ENCODE measurements around the gene UBE2E1. TPM values are rescaled to one million over a fixed set of nuclear protein-coding genes. Genes with fewer than 3 reads are reported as not detected.

Gene UBE2E1
- total and polyA plus RNA-seq, 2 donors from 2014 or later, result 69.1 to 83.2 TPM

DNA sequence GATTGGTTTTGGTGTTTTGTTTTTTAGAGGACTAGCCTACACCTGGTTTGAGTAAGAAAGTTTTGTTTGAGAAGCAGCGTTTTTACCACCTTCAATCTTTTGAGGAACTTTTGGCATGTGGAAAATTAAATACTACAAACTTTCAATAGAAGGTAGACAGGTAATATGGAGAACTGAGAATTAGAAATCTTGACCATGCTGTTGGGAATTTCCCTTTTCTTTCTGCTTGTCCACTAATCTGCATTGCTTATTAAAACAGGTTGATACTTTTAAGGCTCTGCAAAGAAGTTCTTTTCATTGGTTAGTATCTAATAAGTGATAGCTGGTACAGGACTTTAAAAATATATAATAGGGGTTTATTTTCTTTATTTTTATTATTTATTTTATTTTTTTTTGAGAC is 31.9 kb downstream of the UBE2E1 start:
- Histone ChIP-seq H3K4me1 (ENCODE audit: control insufficient read depth in 2 of 3, insufficient read depth in 2 of 3, low read depth in 1 of 3, low read length in 3 of 3) (peaks cover 0 to 3% (median 0%) of the 10 kb centered on the region in 3 donors), H3K9ac (ENCODE audit: low read length in 3 of 3) (no peak overlapping the region), H3K4me3 (ENCODE audit: low read length in 3 of 3) (no peak overlapping the region), H3K27me3 (ENCODE audit: control insufficient read depth, insufficient read depth, low read length) (no peaks in the 10 kb centered on the region), H3K27ac (ENCODE audit: low read depth in 2 of 2, low read length in 2 of 2) (no peak overlapping the region), H3K36me3 (ENCODE audit: control insufficient read depth in 2 of 3, insufficient read depth in 3 of 3, low read length in 3 of 3) (no peaks in the 10 kb centered on the region), H3K9me3 (ENCODE audit: control insufficient read depth in 2 of 3, insufficient read depth in 1 of 3, low read length in 3 of 3) (no peaks in the 10 kb centered on the region)
- no peak for DNase-seq
- intact Hi-C loops (cut with DNase I), result no loop called here
- no peak for FAIRE-seq
- TF ChIP-seq, protein P1, sequence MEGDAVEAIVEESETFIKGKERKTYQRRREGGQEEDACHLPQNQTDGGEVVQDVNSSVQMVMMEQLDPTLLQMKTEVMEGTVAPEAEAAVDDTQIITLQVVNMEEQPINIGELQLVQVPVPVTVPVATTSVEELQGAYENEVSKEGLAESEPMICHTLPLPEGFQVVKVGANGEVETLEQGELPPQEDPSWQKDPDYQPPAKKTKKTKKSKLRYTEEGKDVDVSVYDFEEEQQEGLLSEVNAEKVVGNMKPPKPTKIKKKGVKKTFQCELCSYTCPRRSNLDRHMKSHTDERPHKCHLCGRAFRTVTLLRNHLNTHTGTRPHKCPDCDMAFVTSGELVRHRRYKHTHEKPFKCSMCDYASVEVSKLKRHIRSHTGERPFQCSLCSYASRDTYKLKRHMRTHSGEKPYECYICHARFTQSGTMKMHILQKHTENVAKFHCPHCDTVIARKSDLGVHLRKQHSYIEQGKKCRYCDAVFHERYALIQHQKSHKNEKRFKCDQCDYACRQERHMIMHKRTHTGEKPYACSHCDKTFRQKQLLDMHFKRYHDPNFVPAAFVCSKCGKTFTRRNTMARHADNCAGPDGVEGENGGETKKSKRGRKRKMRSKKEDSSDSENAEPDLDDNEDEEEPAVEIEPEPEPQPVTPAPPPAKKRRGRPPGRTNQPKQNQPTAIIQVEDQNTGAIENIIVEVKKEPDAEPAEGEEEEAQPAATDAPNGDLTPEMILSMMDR (IDR thresholded peaks at IDR 0.05; ENCODE audit: borderline replicate concordance, extremely low read depth, insufficient read depth), result no peak

DNA sequence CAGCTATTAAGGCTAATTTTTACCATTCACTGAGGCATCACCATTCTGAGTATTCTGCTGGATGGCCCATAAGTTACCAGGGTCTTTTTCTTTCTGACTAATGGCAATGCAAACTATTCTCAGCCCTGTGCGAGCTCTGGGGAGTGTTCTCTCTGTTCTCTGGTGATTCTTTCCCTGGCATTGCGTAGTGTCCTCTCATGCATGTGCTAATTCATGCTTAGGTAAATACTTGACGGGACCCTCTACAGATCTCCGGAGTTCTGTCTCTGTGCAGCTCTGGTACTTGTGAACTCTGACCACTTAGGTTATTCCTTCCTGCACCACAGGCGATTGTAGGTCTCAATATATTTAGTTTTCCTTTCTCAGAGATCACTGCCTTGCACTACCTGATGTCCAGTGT is 34.8 kb downstream of the UBE2E1 start:
- intact Hi-C loops (cut with DNase I), result no loop called here
- DNase-seq (peak in 1 of 5 donors; percentile 11), FAIRE-seq (no peak)
- Histone ChIP-seq H3K27ac (ENCODE audit: low read depth in 2 of 2, low read length in 2 of 2) (no peak overlapping the region), H3K27me3 (ENCODE audit: control insufficient read depth, insufficient read depth, low read length) (no peaks in the 10 kb centered on the region), H3K9me3 (ENCODE audit: control insufficient read depth in 2 of 3, insufficient read depth in 1 of 3, low read length in 3 of 3) (no peaks in the 10 kb centered on the region), H3K4me3 (ENCODE audit: low read length in 3 of 3) (no peak overlapping the region), H3K9ac (ENCODE audit: low read length in 3 of 3) (no peak overlapping the region), H3K36me3 (ENCODE audit: control insufficient read depth in 2 of 3, insufficient read depth in 3 of 3, low read length in 3 of 3) (no peaks in the 10 kb centered on the region), H3K4me1 (ENCODE audit: control insufficient read depth in 2 of 3, insufficient read depth in 2 of 3, low read depth in 1 of 3, low read length in 3 of 3) (no peaks in the 10 kb centered on the region)
- TF ChIP-seq, protein P1 (IDR thresholded peaks at IDR 0.05; ENCODE audit: borderline replicate concordance, extremely low read depth, insufficient read depth), result no peak

DNA sequence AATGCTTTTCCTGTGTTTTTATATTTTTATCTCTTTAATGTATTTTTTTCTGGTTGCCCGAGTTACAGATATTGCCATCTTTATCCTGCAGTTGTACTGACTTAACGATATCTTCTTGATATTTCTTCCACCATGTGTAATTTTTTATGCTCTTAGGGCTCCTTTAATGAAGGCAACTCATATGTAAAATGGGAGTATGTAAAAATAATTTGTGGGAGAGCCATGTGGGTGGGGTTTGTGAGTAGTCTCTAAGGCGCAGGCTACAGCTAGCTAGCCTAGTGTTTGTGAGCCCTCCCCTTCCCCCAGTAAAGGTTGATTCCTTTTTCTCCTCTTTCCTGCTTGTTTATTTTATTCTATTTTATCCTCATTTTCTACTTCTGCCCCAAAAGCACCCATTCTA is 38.1 kb downstream of the UBE2E1 start:
- intact Hi-C loops (cut with DNase I), result no loop called here
- H3K9me3 ChIP-seq (ENCODE audit: control insufficient read depth in 2 of 3, insufficient read depth in 1 of 3, low read length in 3 of 3), result no peaks in the 10 kb centered on the region
- TF ChIP-seq, protein P1 (IDR thresholded peaks at IDR 0.05; ENCODE audit: borderline replicate concordance, extremely low read depth, insufficient read depth), result no peak
- H3K36me3 ChIP-seq (ENCODE audit: control insufficient read depth in 2 of 3, insufficient read depth in 3 of 3, low read length in 3 of 3), result no peaks in the 10 kb centered on the region
- H3K9ac ChIP-seq (ENCODE audit: low read length in 3 of 3), result no peak overlapping the region
- H3K4me1 ChIP-seq (ENCODE audit: control insufficient read depth in 2 of 3, insufficient read depth in 2 of 3, low read depth in 1 of 3, low read length in 3 of 3), result no peaks in the 10 kb centered on the region
- no peak for FAIRE-seq
- DNase-seq, result no peak
- no peaks in the 10 kb centered on the region for H3K27me3 ChIP-seq (ENCODE audit: control insufficient read depth, insufficient read depth, low read length)
- no peak overlapping the region for H3K27ac ChIP-seq (ENCODE audit: low read depth in 2 of 2, low read length in 2 of 2)
- H3K4me3 ChIP-seq (ENCODE audit: low read length in 3 of 3), result no peak overlapping the region

Data from kidney (tissue), 14 donors.